Ectodermal cell (in vitro differentiated cells): ENCODE results near the gene NFKBIE.
A peak's percentile ranks its signal among the peaks of the same experiment; 100 is the strongest.

Experiments used
- H3K27ac ChIP-seq: 2 replicates; pipeline ENCODE4 v1.7.0; 2013; ENCODE audit warnings: mild to moderate bottlenecking, low read depth, low read length; ENCODE audit not compliant: insufficient read depth, poor library complexity, severe bottlenecking
- H3K27me3 ChIP-seq: 2 replicates; pipeline ENCODE4 v1.7.0; 2013; ENCODE audit warnings: mild to moderate bottlenecking, low read length; ENCODE audit not compliant: insufficient read depth, control insufficient read depth, poor library complexity, severe bottlenecking
- H3K36me3 ChIP-seq: one replicate; pipeline ENCODE4 v1.7.0; 2013; ENCODE audit warnings: low read length; ENCODE audit not compliant: control insufficient read depth, insufficient read depth
- H3K4me1 ChIP-seq: one replicate; pipeline ENCODE4 v1.7.0; 2013; ENCODE audit warnings: low read length; ENCODE audit not compliant: control insufficient read depth, insufficient read depth
- H3K4me3 ChIP-seq: 2 replicates; pipeline ENCODE4 v1.7.0; 2013; ENCODE audit warnings: low read depth, low read length, control low read depth; ENCODE audit not compliant: insufficient read depth
- H3K9me3 ChIP-seq: 2 replicates; pipeline ENCODE4 v1.7.0; 2013; ENCODE audit warnings: mild to moderate bottlenecking, low read length, moderate library complexity; ENCODE audit not compliant: control insufficient read depth
- WGBS, 2 experiments: methylation state at CpG; one replicate each; pipeline ENCODE4 v1.1.7; 2013; ENCODE audit warnings: missing lambda C conversion rate in 2 of 2; 5-methylcytosine and 5-hydroxymethylcytosine counted together

The NFKBIE gene

GRCh38 chr6:44230034-44230675 lies 35.2 kb downstream of the NFKBIE start:
- Histone ChIP-seq H3K27me3 (no peaks in the 10 kb centered on the region), H3K36me3 (peaks cover 12% of the 10 kb centered on the region), H3K9me3 (no peaks in the 10 kb centered on the region), H3K27ac (no peak overlapping the region), H3K4me3 (no peak overlapping the region), H3K4me1 (peaks cover 28% of the 10 kb centered on the region)
- WGBS, 2 experiments: 92 to 93% methylated on average over 10 of the region's 10 CpGs

DNA sequence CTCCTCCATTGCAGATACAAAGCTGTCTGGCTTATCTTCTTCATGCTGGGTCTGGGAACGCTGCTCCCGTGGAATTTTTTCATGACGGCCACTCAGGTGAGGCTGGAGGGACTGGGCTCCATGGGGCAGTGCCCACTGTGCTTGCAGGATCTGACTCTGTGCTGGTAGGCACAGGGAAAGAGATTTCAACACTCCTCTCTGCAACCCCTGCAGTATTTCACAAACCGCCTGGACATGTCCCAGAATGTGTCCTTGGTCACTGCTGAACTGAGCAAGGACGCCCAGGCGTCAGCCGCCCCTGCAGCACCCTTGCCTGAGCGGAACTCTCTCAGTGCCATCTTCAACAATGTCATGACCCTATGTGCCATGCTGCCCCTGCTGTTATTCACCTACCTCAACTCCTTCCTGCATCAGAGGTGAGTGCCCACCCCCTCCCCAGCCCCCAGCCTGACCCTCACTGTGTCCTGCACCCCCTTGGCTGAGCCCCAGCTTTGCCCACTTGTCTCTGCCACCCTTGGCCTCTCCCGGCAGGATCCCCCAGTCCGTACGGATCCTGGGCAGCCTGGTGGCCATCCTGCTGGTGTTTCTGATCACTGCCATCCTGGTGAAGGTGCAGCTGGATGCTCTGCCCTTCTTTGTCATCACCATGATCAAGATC lies 35.8 kb downstream of the NFKBIE start:
- no peak overlapping the region for H3K27ac ChIP-seq
- no peaks in the 10 kb centered on the region for H3K27me3 ChIP-seq
- no peaks in the 10 kb centered on the region for H3K9me3 ChIP-seq
- 94 to 95% methylated on average over 11 of the region's 11 CpGs for WGBS, 2 experiments
- no peak overlapping the region for H3K4me3 ChIP-seq
- H3K4me1 ChIP-seq: peaks cover 31% of the 10 kb centered on the region
- peaks cover 12% of the 10 kb centered on the region for H3K36me3 ChIP-seq

GRCh38 chr6:44228836-44229235 lies 36.5 kb downstream of the NFKBIE start:
- Histone ChIP-seq H3K9me3 (no peaks in the 10 kb centered on the region), H3K4me1 (peaks cover 31% of the 10 kb centered on the region), H3K36me3 (peaks cover 12% of the 10 kb centered on the region), H3K4me3 (no peak overlapping the region), H3K27me3 (no peaks in the 10 kb centered on the region), H3K27ac (no peak overlapping the region)
- 82 to 83% methylated on average over 5 of the region's 5 CpGs for WGBS, 2 experiments

GRCh38 chr6:44228433-44228832 lies 36.9 kb downstream of the NFKBIE start:
- peaks cover 31% of the 10 kb centered on the region for H3K4me1 ChIP-seq
- no peaks in the 10 kb centered on the region for H3K27me3 ChIP-seq
- H3K27ac ChIP-seq: no peak overlapping the region
- H3K36me3 ChIP-seq: peaks cover 10% of the 10 kb centered on the region
- no peak overlapping the region for H3K4me3 ChIP-seq
- H3K9me3 ChIP-seq: no peaks in the 10 kb centered on the region
- 94 to 96% methylated on average over 7 of the region's 7 CpGs for WGBS, 2 experiments

- peaks cover 33% of the 10 kb centered on the region for H3K4me1 ChIP-seq
- 74 to 80% methylated on average over 6 of the region's 6 CpGs for WGBS, 2 experiments
Measured at GRCh38 chr6:44228031-44228430, 37.3 kb downstream of the NFKBIE start.

DNA sequence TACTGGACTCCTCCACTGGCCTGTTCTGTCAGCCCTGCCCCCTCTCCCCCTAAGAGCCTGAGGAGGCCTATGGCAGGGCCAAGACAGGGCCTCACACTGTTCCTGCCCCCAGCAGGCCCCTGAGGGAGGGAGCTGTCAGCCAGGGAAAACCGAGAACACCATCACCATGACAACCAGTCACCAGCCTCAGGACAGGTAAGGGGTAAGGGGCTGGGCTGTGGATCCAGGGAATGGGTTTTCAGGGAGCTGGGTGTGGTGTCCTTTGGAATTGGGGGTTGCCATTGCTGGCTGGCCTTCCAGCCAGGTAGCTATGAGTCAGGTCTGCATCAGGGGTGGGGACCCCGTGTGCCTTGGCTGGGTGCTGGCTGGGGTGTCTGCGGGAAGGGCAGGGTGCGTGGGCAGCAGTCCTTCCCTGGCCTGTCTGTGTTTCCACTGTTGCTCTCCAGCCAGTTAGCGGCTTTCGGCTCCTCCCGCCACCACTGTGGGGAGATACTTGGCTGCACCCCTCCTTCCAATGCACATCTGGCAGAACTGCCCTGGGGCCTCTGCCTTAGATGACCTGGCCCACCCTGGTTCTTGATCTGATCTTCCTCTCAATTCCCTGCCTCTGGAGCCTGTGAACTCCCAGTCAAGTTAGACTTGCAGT lies 38.1 kb downstream of the NFKBIE start:
- no peak overlapping the region for H3K4me3 ChIP-seq
- no peak overlapping the region for H3K27ac ChIP-seq
- no peaks in the 10 kb centered on the region for H3K9me3 ChIP-seq
- H3K27me3 ChIP-seq: no peaks in the 10 kb centered on the region
- WGBS, 2 experiments: 79 to 83% methylated on average over 7 of the region's 7 CpGs
- H3K36me3 ChIP-seq: no peaks in the 10 kb centered on the region
- peaks cover 41% of the 10 kb centered on the region for H3K4me1 ChIP-seq

More at GRCh38 chr6:44228031-44228430, 37.3 kb downstream of the NFKBIE start:
- H3K27me3 ChIP-seq: no peaks in the 10 kb centered on the region
- H3K36me3 ChIP-seq: peaks cover 6% of the 10 kb centered on the region
- H3K27ac ChIP-seq: no peak overlapping the region
- no peak overlapping the region for H3K4me3 ChIP-seq
- no peaks in the 10 kb centered on the region for H3K9me3 ChIP-seq

DNA sequence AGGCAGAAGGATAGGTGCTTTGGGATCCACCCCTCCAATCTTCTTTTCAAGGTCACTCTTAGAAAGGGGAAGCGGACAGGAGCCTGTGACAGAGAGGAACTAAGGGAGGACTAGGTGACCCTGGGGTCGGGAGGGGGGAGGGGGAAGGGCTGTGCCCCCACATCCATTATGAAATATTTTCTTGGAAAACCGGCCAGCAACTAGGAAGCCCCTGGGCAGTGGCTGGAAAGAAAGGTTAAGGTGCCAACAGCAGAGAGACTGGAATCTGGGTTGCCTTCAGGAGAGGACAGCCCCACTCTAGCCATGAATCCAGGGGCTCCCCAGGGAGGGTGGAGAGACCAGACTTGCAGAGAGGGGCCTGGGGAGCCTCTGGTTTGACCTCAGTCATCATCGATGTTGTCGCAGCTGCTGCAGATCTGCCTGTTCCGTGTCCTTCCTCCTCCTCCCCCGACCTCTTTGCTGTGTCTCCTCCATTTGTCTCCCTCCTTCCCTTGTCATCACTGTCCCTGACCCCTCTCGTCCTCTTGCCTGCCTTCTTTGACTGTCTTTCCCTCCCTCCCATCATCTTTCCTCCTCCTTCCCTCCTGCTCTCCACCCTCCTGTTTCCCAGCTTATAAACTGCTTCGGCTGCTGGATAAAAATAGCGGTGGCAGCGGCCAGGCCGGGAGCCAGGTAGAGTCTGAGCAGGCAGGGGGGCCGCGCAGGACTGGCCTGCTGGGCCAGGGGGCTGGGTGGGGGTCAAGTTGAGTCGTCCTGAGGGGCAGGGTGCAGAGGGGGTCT lies 38.8 kb downstream of the NFKBIE start:
- H3K4me3 ChIP-seq: no peak overlapping the region
- no peaks in the 10 kb centered on the region for H3K36me3 ChIP-seq
- WGBS, 2 experiments: 59 to 68% methylated on average over 15 of the region's 15 CpGs
- no peaks in the 10 kb centered on the region for H3K27me3 ChIP-seq
- no peak overlapping the region for H3K27ac ChIP-seq
- H3K4me1 ChIP-seq: peaks cover 45% of the 10 kb centered on the region
- no peaks in the 10 kb centered on the region for H3K9me3 ChIP-seq

- H3K36me3 ChIP-seq: no peaks in the 10 kb centered on the region
- H3K4me3 ChIP-seq: no peak overlapping the region
- peaks cover 46% of the 10 kb centered on the region for H3K4me1 ChIP-seq
- no peaks in the 10 kb centered on the region for H3K9me3 ChIP-seq
- H3K27me3 ChIP-seq: no peaks in the 10 kb centered on the region
- WGBS, 2 experiments: 72 to 73% methylated on average over 8 of the region's 8 CpGs
- H3K27ac ChIP-seq: no peak overlapping the region
Measured at GRCh38 chr6:44225579-44226325, 39.6 kb downstream of the NFKBIE start.

DNA sequence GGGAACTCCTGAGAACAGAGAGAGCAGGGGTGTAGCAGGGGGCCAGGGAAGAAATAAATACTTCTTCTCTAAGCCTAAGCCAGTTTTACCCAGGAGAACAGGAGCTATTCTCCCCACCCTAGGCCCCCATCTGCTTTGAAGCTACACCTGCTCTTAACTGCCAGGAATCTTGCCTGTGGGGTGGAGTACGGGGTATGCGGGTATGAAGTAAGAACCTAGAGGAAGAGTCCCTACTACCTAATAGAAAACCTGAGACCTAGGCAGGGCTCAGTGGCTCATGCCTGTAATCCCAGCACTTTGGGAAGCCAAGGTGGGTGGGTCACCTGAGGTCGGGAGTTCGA lies 40.4 kb downstream of the NFKBIE start:
- no peaks in the 10 kb centered on the region for H3K27me3 ChIP-seq
- peak overlapping the region; percentile 54 for H3K4me3 ChIP-seq
- H3K36me3 ChIP-seq: no peaks in the 10 kb centered on the region
- WGBS, 2 experiments: 93 to 94% methylated on average over 4 of the region's 4 CpGs
- H3K9me3 ChIP-seq: no peaks in the 10 kb centered on the region
- peaks cover 46% of the 10 kb centered on the region for H3K4me1 ChIP-seq
- H3K27ac ChIP-seq: no peak overlapping the region
